ENCODE results near the gene SYNE1.

SYNE1 gene

GRCh38 chr6:152110886-152111820 is 526.0 kb downstream of the SYNE1 start:
- H3K79me2 ChIP-seq (ENCODE audit: control insufficient read depth, insufficient read depth, low read length, poor library complexity): no peaks in the 10 kb centered on the region
- H3K23ac ChIP-seq (ENCODE audit: low read length): no peak overlapping the region
- no peak overlapping the region for H4K8ac ChIP-seq (ENCODE audit: low read depth, low read length)
- H3K14ac ChIP-seq (ENCODE audit: low read length): no peak overlapping the region
- peaks cover 2% of the 10 kb centered on the region for H3K27me3 ChIP-seq (ENCODE audit: insufficient read depth, low read length)
- H3K18ac ChIP-seq (ENCODE audit: low read length): no peak overlapping the region
- no peaks in the 10 kb centered on the region for H3K4me1 ChIP-seq (ENCODE audit: control insufficient read depth in 1 of 2, insufficient read depth in 2 of 2, low read length in 2 of 2)
- no peak overlapping the region for H2BK12ac ChIP-seq (ENCODE audit: low read length)
- no peak overlapping the region for H2BK5ac ChIP-seq (ENCODE audit: low read depth, low read length, poor library complexity)
- no peak overlapping the region for H2AK5ac ChIP-seq (ENCODE audit: low read length)
- no peak overlapping the region for H3K27ac ChIP-seq (ENCODE audit: low read depth, low read length)
- no peak overlapping the region for H4K91ac ChIP-seq (ENCODE audit: low read depth, low read length)
- no peak for DNase-seq
- H2BK120ac ChIP-seq (ENCODE audit: insufficient read depth, low read length, poor library complexity): no peak overlapping the region
- no peaks in the 10 kb centered on the region for H3K36me3 ChIP-seq (ENCODE audit: control insufficient read depth in 1 of 2, insufficient read depth in 2 of 2, low read length in 2 of 2)
- no peak overlapping the region for H4K12ac ChIP-seq (ENCODE audit: low read depth, low read length)
- H3K4me3 ChIP-seq (ENCODE audit: low read depth, low read length): no peak overlapping the region
- H3K4me2 ChIP-seq (ENCODE audit: low read length): no peak overlapping the region
- peaks cover 1% of the 10 kb centered on the region for H3K9me3 ChIP-seq (ENCODE audit: insufficient read depth, low read depth, low read length)
- H3K79me1 ChIP-seq (ENCODE audit: low read length): no peaks in the 10 kb centered on the region
- H3K9ac ChIP-seq (ENCODE audit: low read length): no peak overlapping the region
- no peak overlapping the region for H2AFZ ChIP-seq (ENCODE audit: insufficient read depth, low read length, poor library complexity)
- no CpG with 5 or more reads among the region's 20 CpGs for WGBS (ENCODE audit: extremely low coverage, insufficient coverage, insufficient read length)
- no peak overlapping the region for H3K4ac ChIP-seq (ENCODE audit: low read depth, low read length)

- H4K91ac ChIP-seq (ENCODE audit: low read depth, low read length): no peak overlapping the region
- no peak overlapping the region for H3K9ac ChIP-seq (ENCODE audit: low read length)
- no peak overlapping the region for H2AK5ac ChIP-seq (ENCODE audit: low read length)
- no peak overlapping the region for H3K4ac ChIP-seq (ENCODE audit: low read depth, low read length)
- H2BK5ac ChIP-seq (ENCODE audit: low read depth, low read length, poor library complexity): no peak overlapping the region
- H3K18ac ChIP-seq (ENCODE audit: low read length): no peak overlapping the region
- no peak overlapping the region for H4K12ac ChIP-seq (ENCODE audit: low read depth, low read length)
- H3K9me3 ChIP-seq (ENCODE audit: insufficient read depth, low read depth, low read length): no peaks in the 10 kb centered on the region
- WGBS (ENCODE audit: extremely low coverage, insufficient coverage, insufficient read length): no CpG with 5 or more reads among the region's 4 CpGs
- H3K27me3 ChIP-seq (ENCODE audit: insufficient read depth, low read length): peaks cover 2% of the 10 kb centered on the region
- no peak overlapping the region for H3K4me3 ChIP-seq (ENCODE audit: low read depth, low read length)
- no peaks in the 10 kb centered on the region for H3K36me3 ChIP-seq (ENCODE audit: control insufficient read depth in 1 of 2, insufficient read depth in 2 of 2, low read length in 2 of 2)
- H2AFZ ChIP-seq (ENCODE audit: insufficient read depth, low read length, poor library complexity): no peak overlapping the region
- no peak for DNase-seq
- no peak overlapping the region for H2BK120ac ChIP-seq (ENCODE audit: insufficient read depth, low read length, poor library complexity)
- H3K27ac ChIP-seq (ENCODE audit: low read depth, low read length): no peak overlapping the region
- no peak overlapping the region for H2BK12ac ChIP-seq (ENCODE audit: low read length)
- no peaks in the 10 kb centered on the region for H3K79me1 ChIP-seq (ENCODE audit: low read length)
- H3K14ac ChIP-seq (ENCODE audit: low read length): no peak overlapping the region
- no peaks in the 10 kb centered on the region for H3K79me2 ChIP-seq (ENCODE audit: control insufficient read depth, insufficient read depth, low read length, poor library complexity)
- no peak overlapping the region for H4K8ac ChIP-seq (ENCODE audit: low read depth, low read length)
- H3K23ac ChIP-seq (ENCODE audit: low read length): no peak overlapping the region
- H3K4me1 ChIP-seq (ENCODE audit: control insufficient read depth in 1 of 2, insufficient read depth in 2 of 2, low read length in 2 of 2): peaks cover 0 to 4% of the 10 kb centered on the region in 2 experiments
- no peak overlapping the region for H3K4me2 ChIP-seq (ENCODE audit: low read length)
These were observed 529.2 kb downstream of the SYNE1 start for GRCh38 chr6:152107973-152108372.

GRCh38 chr6:152100183-152100618 is 537.0 kb downstream of the SYNE1 start:
- Histone ChIP-seq H3K36me3 (ENCODE audit: control insufficient read depth in 1 of 2, insufficient read depth in 2 of 2, low read length in 2 of 2) (no peaks in the 10 kb centered on the region), H3K27ac (ENCODE audit: low read depth, low read length) (no peak overlapping the region), H3K14ac (ENCODE audit: low read length) (no peak overlapping the region), H3K23ac (ENCODE audit: low read length) (no peak overlapping the region), H3K79me1 (ENCODE audit: low read length) (no peaks in the 10 kb centered on the region), H2BK12ac (ENCODE audit: low read length) (no peak overlapping the region), H3K27me3 (ENCODE audit: insufficient read depth, low read length) (no peaks in the 10 kb centered on the region), H3K18ac (ENCODE audit: low read length) (no peak overlapping the region), H2AFZ (ENCODE audit: insufficient read depth, low read length, poor library complexity) (no peak overlapping the region), H2BK5ac (ENCODE audit: low read depth, low read length, poor library complexity) (no peak overlapping the region), H2BK120ac (ENCODE audit: insufficient read depth, low read length, poor library complexity) (no peak overlapping the region), H4K91ac (ENCODE audit: low read depth, low read length) (no peak overlapping the region), H3K4me1 (ENCODE audit: control insufficient read depth in 1 of 2, insufficient read depth in 2 of 2, low read length in 2 of 2) (peaks cover 8 to 9% of the 10 kb centered on the region in 2 experiments), H4K8ac (ENCODE audit: low read depth, low read length) (no peak overlapping the region), H3K9ac (ENCODE audit: low read length) (no peak overlapping the region), H3K4me2 (ENCODE audit: low read length) (no peak overlapping the region), H3K79me2 (ENCODE audit: control insufficient read depth, insufficient read depth, low read length, poor library complexity) (no peaks in the 10 kb centered on the region), H3K4me3 (ENCODE audit: low read depth, low read length) (no peak overlapping the region), H4K12ac (ENCODE audit: low read depth, low read length) (no peak overlapping the region), H3K9me3 (ENCODE audit: insufficient read depth, low read depth, low read length) (no peaks in the 10 kb centered on the region), H2AK5ac (ENCODE audit: low read length) (no peak overlapping the region), H3K4ac (ENCODE audit: low read depth, low read length) (no peak overlapping the region)
- WGBS (ENCODE audit: extremely low coverage, insufficient coverage, insufficient read length): no CpG with 5 or more reads among the region's 7 CpGs
- DNase-seq: peak; percentile 15 to 21

- WGBS (ENCODE audit: extremely low coverage, insufficient coverage, insufficient read length): no CpG with 5 or more reads among the region's 4 CpGs
These were observed 537.5 kb downstream of the SYNE1 start for GRCh38 chr6:152099446-152100182.

More at GRCh38 chr6:152099446-152100182, 537.5 kb downstream of the SYNE1 start:
- H3K4me3 ChIP-seq (ENCODE audit: low read depth, low read length): no peak overlapping the region
- H2BK12ac ChIP-seq (ENCODE audit: low read length): no peak overlapping the region
- no peak overlapping the region for H2AK5ac ChIP-seq (ENCODE audit: low read length)
- H3K79me2 ChIP-seq (ENCODE audit: control insufficient read depth, insufficient read depth, low read length, poor library complexity): no peaks in the 10 kb centered on the region
- no peak overlapping the region for H3K14ac ChIP-seq (ENCODE audit: low read length)
- no peaks in the 10 kb centered on the region for H3K27me3 ChIP-seq (ENCODE audit: insufficient read depth, low read length)
- H3K79me1 ChIP-seq (ENCODE audit: low read length): peaks cover 2% of the 10 kb centered on the region
- no peak overlapping the region for H3K4me2 ChIP-seq (ENCODE audit: low read length)
- H2BK5ac ChIP-seq (ENCODE audit: low read depth, low read length, poor library complexity): no peak overlapping the region
- no peak overlapping the region for H3K18ac ChIP-seq (ENCODE audit: low read length)
- no peak overlapping the region for H3K23ac ChIP-seq (ENCODE audit: low read length)
- H4K12ac ChIP-seq (ENCODE audit: low read depth, low read length): no peak overlapping the region
- no peaks in the 10 kb centered on the region for H3K36me3 ChIP-seq (ENCODE audit: control insufficient read depth in 1 of 2, insufficient read depth in 2 of 2, low read length in 2 of 2)
- no peak overlapping the region for H2AFZ ChIP-seq (ENCODE audit: insufficient read depth, low read length, poor library complexity)
- H4K91ac ChIP-seq (ENCODE audit: low read depth, low read length): no peak overlapping the region
- no peak overlapping the region for H3K9ac ChIP-seq (ENCODE audit: low read length)
- H3K4ac ChIP-seq (ENCODE audit: low read depth, low read length): no peak overlapping the region
- DNase-seq: peak in 1 of 2 donors; percentile 34
- no peak overlapping the region for H3K27ac ChIP-seq (ENCODE audit: low read depth, low read length)
- no peak overlapping the region for H4K8ac ChIP-seq (ENCODE audit: low read depth, low read length)
- H3K4me1 ChIP-seq (ENCODE audit: control insufficient read depth in 1 of 2, insufficient read depth in 2 of 2, low read length in 2 of 2): peaks cover 6 to 11% of the 10 kb centered on the region in 2 experiments
- no peaks in the 10 kb centered on the region for H3K9me3 ChIP-seq (ENCODE audit: insufficient read depth, low read depth, low read length)
- H2BK120ac ChIP-seq (ENCODE audit: insufficient read depth, low read length, poor library complexity): no peak overlapping the region

All from trophoblast cell (in vitro differentiated cells and primary cell).